ENCODE measurements around the gene ERCC5.

ERCC5 gene

DNA sequence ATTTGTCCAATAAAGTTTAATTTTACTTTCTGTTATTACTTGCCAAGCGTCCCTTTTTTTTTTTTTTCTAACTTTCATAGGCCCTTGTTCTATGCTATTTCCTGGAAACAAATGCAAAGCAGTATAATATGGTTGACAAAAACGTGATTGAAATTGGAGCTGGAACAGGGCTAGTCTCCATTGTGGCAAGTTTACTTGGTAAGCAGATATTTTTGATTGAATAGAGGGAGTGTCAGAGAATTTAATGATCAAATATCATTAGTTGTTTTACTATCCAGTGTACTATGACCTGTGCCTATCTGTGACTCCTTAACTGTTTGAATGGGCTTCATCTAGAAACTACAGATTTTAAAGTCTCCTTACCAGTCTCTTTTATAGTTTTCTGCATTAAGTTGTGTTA, 46.7 kb downstream of the ERCC5 start:
- H3K9me3 ChIP-seq (ENCODE audit: control insufficient read depth, insufficient read depth, low read length), result no peaks in the 10 kb centered on the region
- no peak overlapping the region for H3K27ac ChIP-seq (ENCODE audit: low read depth, low read length)
- no peak overlapping the region for H3K9ac ChIP-seq (ENCODE audit: low read depth, low read length)
- no peaks in the 10 kb centered on the region for H3K27me3 ChIP-seq (ENCODE audit: control insufficient read depth, insufficient read depth, low read length)
- no peaks in the 10 kb centered on the region for H3K4me1 ChIP-seq (ENCODE audit: control insufficient read depth, insufficient read depth, low read length)
- H3K4me3 ChIP-seq (ENCODE audit: low read depth, low read length), result no peak overlapping the region
- no peaks in the 10 kb centered on the region for H3K36me3 ChIP-seq (ENCODE audit: control insufficient read depth, insufficient read depth, low read length)

DNA sequence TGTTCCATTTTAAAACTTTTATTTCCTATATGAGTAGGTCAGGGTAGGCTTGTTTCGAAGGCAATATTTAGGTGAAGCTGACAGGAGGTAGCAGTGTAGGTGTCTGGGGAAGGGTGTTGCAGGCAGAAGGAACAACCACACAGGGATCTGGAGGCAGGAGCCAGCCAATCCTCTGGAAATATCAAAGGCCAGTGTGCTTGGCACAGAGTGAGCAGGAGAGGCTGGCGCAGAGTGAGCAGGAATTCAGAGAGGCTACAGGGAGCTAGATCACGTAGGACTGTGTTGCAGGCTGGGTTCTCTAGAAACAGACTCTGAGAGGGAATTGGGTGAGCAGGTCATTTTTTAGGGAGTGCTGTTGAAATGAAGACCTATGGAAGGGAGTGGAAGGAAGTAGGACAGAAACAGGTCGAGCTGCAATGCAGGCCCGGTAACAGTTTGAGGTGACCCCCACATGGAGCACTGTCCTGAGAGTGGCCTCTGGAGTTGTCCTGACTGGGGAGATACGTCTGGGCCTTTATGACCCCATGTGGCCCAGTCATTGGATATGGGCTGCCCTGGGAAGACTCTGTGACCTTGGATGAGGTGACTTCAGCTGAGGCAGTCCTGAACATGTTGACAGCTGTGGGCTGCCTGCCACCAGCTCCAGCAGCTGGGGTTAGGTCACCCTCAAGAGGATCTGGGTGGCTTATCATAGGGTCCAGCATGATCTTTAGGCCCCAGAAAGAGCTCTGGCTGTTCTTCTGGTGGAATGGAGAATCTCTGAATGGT, 51.7 kb downstream of the ERCC5 start:
- H3K9me3 ChIP-seq (ENCODE audit: control insufficient read depth, insufficient read depth, low read length), result no peaks in the 10 kb centered on the region
- no peak overlapping the region for H3K4me3 ChIP-seq (ENCODE audit: low read depth, low read length)
- no peaks in the 10 kb centered on the region for H3K36me3 ChIP-seq (ENCODE audit: control insufficient read depth, insufficient read depth, low read length)
- no peak overlapping the region for H3K27ac ChIP-seq (ENCODE audit: low read depth, low read length)
- H3K9ac ChIP-seq (ENCODE audit: low read depth, low read length), result no peak overlapping the region
- no peaks in the 10 kb centered on the region for H3K27me3 ChIP-seq (ENCODE audit: control insufficient read depth, insufficient read depth, low read length)
- H3K4me1 ChIP-seq (ENCODE audit: control insufficient read depth, insufficient read depth, low read length), result no peaks in the 10 kb centered on the region

DNA sequence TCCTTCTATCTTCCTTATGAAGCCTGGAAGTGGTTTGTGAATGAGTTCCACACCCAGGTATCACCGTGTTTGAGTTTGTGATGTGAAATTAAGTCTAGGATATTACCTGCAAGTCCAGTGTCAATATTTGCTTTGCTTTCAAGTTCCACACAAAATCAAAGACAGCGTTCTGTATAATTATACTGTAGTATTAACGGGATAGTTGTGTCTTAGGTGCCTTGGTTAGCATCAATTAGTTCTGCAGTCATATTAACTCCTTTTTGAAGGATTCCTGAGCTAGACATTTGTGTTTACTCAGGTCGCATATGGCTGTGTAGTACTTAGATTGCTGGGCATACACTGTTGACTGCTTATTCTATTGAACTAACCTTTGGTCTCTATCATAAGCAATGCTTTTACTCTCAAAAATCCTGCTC, 54.4 kb downstream of the ERCC5 start:
- Histone ChIP-seq H3K4me1 (ENCODE audit: control insufficient read depth, insufficient read depth, low read length) (peaks cover 3% of the 10 kb centered on the region; the same call in 1 of the 2 replicates), H3K4me3 (ENCODE audit: low read depth, low read length) (no peak overlapping the region), H3K27me3 (ENCODE audit: control insufficient read depth, insufficient read depth, low read length) (no peaks in the 10 kb centered on the region), H3K36me3 (ENCODE audit: control insufficient read depth, insufficient read depth, low read length) (no peaks in the 10 kb centered on the region), H3K27ac (ENCODE audit: low read depth, low read length) (no peak overlapping the region), H3K9ac (ENCODE audit: low read depth, low read length) (no peak overlapping the region), H3K9me3 (ENCODE audit: control insufficient read depth, insufficient read depth, low read length) (no peaks in the 10 kb centered on the region)

DNA sequence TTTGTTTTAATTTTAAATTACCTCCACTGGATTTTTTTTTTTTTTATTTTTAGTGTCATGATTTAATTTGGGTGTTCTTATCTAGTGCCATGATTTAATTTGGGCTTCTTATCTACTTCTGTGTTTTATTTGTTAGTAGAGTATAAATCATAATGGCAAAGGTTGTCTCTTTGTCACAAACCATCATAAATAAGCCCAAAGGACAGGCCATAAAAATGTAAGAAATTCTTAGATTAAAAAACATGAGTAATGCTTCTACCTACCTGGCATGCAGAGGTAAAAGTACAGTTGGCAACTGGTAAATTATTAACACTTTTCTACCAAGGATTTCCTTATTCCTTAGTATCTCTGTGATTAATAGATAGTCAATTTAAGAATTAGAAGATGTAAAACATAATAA, 55.2 kb downstream of the ERCC5 start:
- Histone ChIP-seq H3K4me1 (ENCODE audit: control insufficient read depth, insufficient read depth, low read length) (peaks cover 3% of the 10 kb centered on the region; the same call in 1 of the 2 replicates), H3K4me3 (ENCODE audit: low read depth, low read length) (no peak overlapping the region), H3K27me3 (ENCODE audit: control insufficient read depth, insufficient read depth, low read length) (no peaks in the 10 kb centered on the region), H3K9me3 (ENCODE audit: control insufficient read depth, insufficient read depth, low read length) (no peaks in the 10 kb centered on the region), H3K9ac (ENCODE audit: low read depth, low read length) (no peak overlapping the region), H3K27ac (ENCODE audit: low read depth, low read length) (no peak overlapping the region), H3K36me3 (ENCODE audit: control insufficient read depth, insufficient read depth, low read length) (no peaks in the 10 kb centered on the region)

DNA sequence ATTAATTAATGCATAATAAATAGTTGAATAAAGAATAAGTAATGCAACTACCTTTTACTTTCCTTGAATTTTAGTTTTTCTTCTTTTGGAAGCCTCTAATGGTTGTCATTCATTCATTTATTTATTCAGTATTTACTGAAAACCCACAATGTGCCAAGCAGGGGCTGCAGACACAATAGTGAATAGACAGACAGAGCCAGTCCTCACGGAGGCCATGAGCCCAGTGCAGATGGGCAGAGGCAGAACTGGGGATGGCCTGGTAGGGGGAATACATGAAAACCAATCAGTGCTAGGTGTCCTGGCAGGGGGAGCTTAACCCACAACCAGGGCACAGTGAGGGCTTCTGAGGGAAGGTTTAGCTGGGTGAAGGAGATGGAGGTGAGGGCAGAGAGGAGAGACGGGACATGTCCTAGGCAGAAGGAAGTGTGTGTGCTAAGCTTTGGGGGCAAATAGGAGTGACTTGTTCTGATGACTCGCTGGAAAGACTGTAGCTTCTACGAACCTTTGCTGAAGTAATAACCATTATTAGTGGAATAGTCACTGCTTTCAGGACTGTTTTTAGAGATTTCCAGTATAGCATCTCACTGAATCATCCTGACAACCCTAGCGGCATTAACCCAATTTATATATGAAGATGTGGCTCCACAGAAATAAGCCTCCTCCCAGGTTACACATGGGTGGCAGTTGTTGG, 55.9 kb downstream of the ERCC5 start:
- Histone ChIP-seq H3K27ac (ENCODE audit: low read depth, low read length) (no peak overlapping the region), H3K9me3 (ENCODE audit: control insufficient read depth, insufficient read depth, low read length) (no peaks in the 10 kb centered on the region), H3K36me3 (ENCODE audit: control insufficient read depth, insufficient read depth, low read length) (no peaks in the 10 kb centered on the region), H3K4me1 (ENCODE audit: control insufficient read depth, insufficient read depth, low read length) (peaks cover 3% of the 10 kb centered on the region; the same call in 1 of the 2 replicates), H3K9ac (ENCODE audit: low read depth, low read length) (no peak overlapping the region), H3K4me3 (ENCODE audit: low read depth, low read length) (no peak overlapping the region), H3K27me3 (ENCODE audit: control insufficient read depth, insufficient read depth, low read length) (no peaks in the 10 kb centered on the region)

DNA sequence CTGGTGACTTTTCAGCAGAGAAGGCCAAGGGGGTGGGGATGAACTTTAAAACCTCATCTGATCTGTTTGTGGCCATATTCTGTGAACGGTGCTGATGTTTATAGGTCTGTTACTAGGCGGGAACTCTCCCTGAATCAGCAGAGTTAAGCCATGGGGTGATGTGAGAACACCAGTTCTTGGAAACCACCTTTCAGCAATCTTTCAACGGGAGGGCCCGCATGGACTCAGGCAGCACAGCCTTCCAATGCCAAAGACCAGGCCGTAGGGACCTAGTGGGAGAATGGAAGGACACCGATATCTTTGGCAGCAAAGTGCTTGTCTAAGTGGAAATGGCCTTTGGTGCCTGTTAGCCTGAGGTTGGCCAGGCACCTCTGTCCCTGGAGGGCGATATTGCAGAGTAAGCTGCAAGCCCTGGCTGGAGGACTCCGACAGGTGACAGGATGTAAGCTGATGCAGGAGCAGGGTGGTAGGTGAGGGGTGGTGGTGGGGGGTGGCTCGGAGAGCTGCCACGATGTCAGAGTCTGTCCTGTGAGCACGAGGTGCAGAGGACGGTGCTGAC, 57.0 kb downstream of the ERCC5 start:
- Histone ChIP-seq H3K9ac (ENCODE audit: low read depth, low read length) (no peak overlapping the region), H3K36me3 (ENCODE audit: control insufficient read depth, insufficient read depth, low read length) (no peaks in the 10 kb centered on the region), H3K4me3 (ENCODE audit: low read depth, low read length) (no peak overlapping the region), H3K27ac (ENCODE audit: low read depth, low read length) (no peak overlapping the region), H3K27me3 (ENCODE audit: control insufficient read depth, insufficient read depth, low read length) (no peaks in the 10 kb centered on the region), H3K9me3 (ENCODE audit: control insufficient read depth, insufficient read depth, low read length) (no peaks in the 10 kb centered on the region), H3K4me1 (ENCODE audit: control insufficient read depth, insufficient read depth, low read length) (peaks cover 3% of the 10 kb centered on the region; the same call in 1 of the 2 replicates)

DNA sequence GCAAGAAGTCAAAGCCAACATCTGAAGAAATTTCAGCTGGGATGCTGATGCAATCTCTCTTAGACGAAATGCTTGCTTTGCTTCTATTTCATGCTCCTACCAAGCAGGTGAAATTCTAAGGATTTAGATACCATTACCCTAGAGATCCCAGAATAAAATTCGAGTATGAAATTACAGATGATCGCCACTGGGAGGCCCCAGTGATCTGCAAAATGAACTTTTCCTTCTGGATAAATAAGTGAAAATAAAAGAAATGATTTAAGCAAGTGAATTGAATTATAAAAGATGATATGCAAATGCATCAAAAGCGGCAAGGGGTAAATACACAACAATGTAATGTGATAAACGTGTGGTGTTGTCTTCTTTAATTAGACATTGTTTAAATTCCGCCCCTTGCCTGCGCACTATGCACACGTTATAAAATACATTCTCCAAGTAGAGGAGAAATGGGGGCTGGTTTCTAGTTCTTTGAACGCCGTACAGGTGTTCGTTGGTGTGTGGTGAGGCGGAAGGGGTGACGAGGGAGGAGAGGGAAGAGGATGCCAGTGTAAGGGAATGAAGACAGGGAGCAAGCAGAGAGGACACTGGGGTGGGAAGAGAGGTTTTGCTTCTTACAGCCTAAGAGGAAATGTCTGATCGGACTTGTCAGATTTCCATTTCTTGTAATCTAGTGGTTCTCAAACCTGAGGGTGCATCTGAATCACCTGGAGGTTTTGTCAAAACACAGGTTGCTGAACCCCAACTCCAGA, 58.0 kb downstream of the ERCC5 start:
- Histone ChIP-seq H3K9ac (ENCODE audit: low read depth, low read length) (no peak overlapping the region), H3K36me3 (ENCODE audit: control insufficient read depth, insufficient read depth, low read length) (no peaks in the 10 kb centered on the region), H3K27ac (ENCODE audit: low read depth, low read length) (no peak overlapping the region), H3K4me1 (ENCODE audit: control insufficient read depth, insufficient read depth, low read length) (peaks cover 3% of the 10 kb centered on the region; the same call in 1 of the 2 replicates), H3K4me3 (ENCODE audit: low read depth, low read length) (no peak overlapping the region), H3K27me3 (ENCODE audit: control insufficient read depth, insufficient read depth, low read length) (no peaks in the 10 kb centered on the region), H3K9me3 (ENCODE audit: control insufficient read depth, insufficient read depth, low read length) (no peaks in the 10 kb centered on the region)

DNA sequence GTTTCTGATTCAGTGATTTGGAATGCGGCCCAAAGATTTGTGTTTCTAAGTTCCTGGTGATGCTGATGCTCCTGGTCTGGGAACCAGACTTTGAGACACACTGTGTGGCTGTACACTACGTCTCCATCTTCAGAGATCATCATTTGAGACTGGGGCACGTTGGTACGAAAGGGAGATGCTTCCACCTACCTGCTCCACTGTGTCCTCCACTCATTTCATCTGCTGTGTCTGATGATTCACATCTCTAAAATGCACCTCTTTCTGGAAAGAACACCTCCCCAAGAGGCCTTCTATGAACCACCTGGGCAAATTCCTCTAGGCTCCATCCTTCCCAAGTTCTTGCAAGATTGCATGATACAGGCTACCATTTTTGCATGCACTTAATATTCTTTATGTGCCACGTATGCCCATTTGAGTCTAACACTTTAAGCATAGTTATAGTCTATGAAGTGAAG, 58.6 kb downstream of the ERCC5 start:
- no peak overlapping the region for H3K27ac ChIP-seq (ENCODE audit: low read depth, low read length)
- H3K36me3 ChIP-seq (ENCODE audit: control insufficient read depth, insufficient read depth, low read length), result no peaks in the 10 kb centered on the region
- H3K4me1 ChIP-seq (ENCODE audit: control insufficient read depth, insufficient read depth, low read length), result peaks cover 3% of the 10 kb centered on the region; the same call in 1 of the 2 replicates
- H3K9me3 ChIP-seq (ENCODE audit: control insufficient read depth, insufficient read depth, low read length), result no peaks in the 10 kb centered on the region
- no peak overlapping the region for H3K4me3 ChIP-seq (ENCODE audit: low read depth, low read length)
- no peak overlapping the region for H3K9ac ChIP-seq (ENCODE audit: low read depth, low read length)
- H3K27me3 ChIP-seq (ENCODE audit: control insufficient read depth, insufficient read depth, low read length), result no peaks in the 10 kb centered on the region

DNA sequence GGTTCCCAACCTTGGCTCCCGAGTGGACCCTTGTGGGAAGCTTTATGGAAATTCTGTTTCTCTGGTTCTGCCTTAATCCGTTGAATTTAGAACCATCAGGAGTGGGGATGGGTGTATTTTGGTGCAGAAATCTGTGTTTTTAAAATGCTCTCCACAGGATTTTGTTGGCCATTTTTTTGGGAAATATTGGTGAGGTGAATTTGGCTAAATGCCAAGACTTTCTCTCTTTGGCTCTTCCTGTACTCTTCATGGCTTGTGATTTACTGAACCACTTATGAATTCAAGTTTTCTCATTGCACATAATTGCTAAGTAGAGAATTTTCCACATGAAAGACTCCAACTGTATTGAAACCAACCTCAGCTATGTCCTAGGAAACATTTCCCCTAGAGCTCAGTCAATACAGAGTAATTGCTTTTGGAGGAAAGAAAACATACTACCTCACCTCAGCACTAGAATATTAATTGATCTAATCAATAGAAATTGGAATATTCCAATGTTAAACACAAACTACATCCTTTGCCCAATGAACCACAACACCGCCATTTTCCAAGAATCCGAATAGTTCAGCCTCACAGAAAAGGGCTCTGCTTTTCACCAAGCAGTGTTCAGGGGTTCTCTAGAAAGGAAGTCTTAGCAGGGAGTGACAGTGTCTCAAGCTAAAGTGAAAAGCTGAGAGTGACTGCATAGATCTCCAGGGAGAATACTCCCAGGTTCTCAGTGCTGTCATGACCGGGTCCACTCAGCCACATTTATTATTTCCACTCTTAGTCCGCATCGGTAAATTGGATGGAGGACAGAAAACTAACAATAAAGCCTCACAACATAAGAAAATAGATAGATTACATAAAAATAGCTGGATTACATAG, 60.3 kb downstream of the ERCC5 start:
- Histone ChIP-seq H3K27me3 (ENCODE audit: control insufficient read depth, insufficient read depth, low read length) (no peaks in the 10 kb centered on the region), H3K4me1 (ENCODE audit: control insufficient read depth, insufficient read depth, low read length) (peaks cover 3% of the 10 kb centered on the region; the same call in 1 of the 2 replicates), H3K27ac (ENCODE audit: low read depth, low read length) (no peak overlapping the region), H3K9me3 (ENCODE audit: control insufficient read depth, insufficient read depth, low read length) (no peaks in the 10 kb centered on the region), H3K9ac (ENCODE audit: low read depth, low read length) (no peak overlapping the region), H3K36me3 (ENCODE audit: control insufficient read depth, insufficient read depth, low read length) (no peaks in the 10 kb centered on the region), H3K4me3 (ENCODE audit: low read depth, low read length) (no peak overlapping the region)

All from HUES48 (cell line).